ENCODE measurements around the gene LHFPL3.

DNA sequence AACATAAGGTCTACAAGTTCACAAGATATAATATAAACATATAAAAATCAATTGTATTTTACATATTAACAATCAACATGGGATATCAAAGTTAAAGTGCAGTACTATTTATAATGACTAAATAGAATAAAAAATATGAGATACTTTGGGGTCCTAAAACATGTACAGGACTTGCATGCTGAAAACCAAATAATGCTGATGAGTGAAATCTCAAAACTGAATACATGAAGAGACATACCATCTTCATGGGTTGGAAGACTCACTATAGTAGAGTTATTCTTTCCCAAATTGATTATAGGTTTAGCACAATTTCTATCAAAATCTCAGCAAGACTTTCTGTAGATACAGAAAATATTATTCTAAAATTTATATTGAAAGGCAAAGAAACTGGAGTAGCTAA lies 181.5 kb downstream of the LHFPL3 start:
- TF ChIP-seq RAD21 (IDR thresholded peaks at IDR 0.05; ENCODE audit: low read depth) (no peak), POLR2A (IDR thresholded peaks at IDR 0.05; ENCODE audit: borderline replicate concordance, extremely low read depth, insufficient read depth, insufficient read length) (no peak), EZH2 (IDR thresholded peaks at IDR 0.05) (no peak), POLR2AphosphoS5 (IDR thresholded peaks at IDR 0.05; ENCODE audit: low read depth, low read length) (no peak), SP1 (IDR thresholded peaks at IDR 0.05; ENCODE audit: low read depth) (no peak), JUND (IDR thresholded peaks at IDR 0.05) (no peak), FOSL1 (IDR thresholded peaks at IDR 0.05; ENCODE audit: low read depth) (no peak), EZH2phosphoT487 (IDR thresholded peaks at IDR 0.05; ENCODE audit: borderline replicate concordance) (no peak), YY1 (IDR thresholded peaks at IDR 0.05; ENCODE audit: extremely low read depth, insufficient replicate concordance, low read depth, low read length) (no peak)
- TF ChIP-seq, protein P1, sequence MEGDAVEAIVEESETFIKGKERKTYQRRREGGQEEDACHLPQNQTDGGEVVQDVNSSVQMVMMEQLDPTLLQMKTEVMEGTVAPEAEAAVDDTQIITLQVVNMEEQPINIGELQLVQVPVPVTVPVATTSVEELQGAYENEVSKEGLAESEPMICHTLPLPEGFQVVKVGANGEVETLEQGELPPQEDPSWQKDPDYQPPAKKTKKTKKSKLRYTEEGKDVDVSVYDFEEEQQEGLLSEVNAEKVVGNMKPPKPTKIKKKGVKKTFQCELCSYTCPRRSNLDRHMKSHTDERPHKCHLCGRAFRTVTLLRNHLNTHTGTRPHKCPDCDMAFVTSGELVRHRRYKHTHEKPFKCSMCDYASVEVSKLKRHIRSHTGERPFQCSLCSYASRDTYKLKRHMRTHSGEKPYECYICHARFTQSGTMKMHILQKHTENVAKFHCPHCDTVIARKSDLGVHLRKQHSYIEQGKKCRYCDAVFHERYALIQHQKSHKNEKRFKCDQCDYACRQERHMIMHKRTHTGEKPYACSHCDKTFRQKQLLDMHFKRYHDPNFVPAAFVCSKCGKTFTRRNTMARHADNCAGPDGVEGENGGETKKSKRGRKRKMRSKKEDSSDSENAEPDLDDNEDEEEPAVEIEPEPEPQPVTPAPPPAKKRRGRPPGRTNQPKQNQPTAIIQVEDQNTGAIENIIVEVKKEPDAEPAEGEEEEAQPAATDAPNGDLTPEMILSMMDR (IDR thresholded peaks at IDR 0.05 in 2 of 3, conservative IDR thresholded peaks at IDR 0.05 in 1 of 3; ENCODE audit: borderline replicate concordance in 1 of 3, insufficient read depth in 1 of 3, low read depth in 2 of 3, low read length in 2 of 3): no peak
- TF ChIP-seq, protein P2, sequence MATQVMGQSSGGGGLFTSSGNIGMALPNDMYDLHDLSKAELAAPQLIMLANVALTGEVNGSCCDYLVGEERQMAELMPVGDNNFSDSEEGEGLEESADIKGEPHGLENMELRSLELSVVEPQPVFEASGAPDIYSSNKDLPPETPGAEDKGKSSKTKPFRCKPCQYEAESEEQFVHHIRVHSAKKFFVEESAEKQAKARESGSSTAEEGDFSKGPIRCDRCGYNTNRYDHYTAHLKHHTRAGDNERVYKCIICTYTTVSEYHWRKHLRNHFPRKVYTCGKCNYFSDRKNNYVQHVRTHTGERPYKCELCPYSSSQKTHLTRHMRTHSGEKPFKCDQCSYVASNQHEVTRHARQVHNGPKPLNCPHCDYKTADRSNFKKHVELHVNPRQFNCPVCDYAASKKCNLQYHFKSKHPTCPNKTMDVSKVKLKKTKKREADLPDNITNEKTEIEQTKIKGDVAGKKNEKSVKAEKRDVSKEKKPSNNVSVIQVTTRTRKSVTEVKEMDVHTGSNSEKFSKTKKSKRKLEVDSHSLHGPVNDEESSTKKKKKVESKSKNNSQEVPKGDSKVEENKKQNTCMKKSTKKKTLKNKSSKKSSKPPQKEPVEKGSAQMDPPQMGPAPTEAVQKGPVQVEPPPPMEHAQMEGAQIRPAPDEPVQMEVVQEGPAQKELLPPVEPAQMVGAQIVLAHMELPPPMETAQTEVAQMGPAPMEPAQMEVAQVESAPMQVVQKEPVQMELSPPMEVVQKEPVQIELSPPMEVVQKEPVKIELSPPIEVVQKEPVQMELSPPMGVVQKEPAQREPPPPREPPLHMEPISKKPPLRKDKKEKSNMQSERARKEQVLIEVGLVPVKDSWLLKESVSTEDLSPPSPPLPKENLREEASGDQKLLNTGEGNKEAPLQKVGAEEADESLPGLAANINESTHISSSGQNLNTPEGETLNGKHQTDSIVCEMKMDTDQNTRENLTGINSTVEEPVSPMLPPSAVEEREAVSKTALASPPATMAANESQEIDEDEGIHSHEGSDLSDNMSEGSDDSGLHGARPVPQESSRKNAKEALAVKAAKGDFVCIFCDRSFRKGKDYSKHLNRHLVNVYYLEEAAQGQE (IDR thresholded peaks at IDR 0.05; ENCODE audit: low read depth): no peak
- TF ChIP-seq, protein P3, sequence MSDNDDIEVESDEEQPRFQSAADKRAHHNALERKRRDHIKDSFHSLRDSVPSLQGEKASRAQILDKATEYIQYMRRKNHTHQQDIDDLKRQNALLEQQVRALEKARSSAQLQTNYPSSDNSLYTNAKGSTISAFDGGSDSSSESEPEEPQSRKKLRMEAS (IDR thresholded peaks at IDR 0.05): no peak
